Caco-2 (cell line): Measurements from ENCODE around the gene ATP2A1. TPM values are rescaled to one million over a fixed set of nuclear protein-coding genes. Genes with fewer than 3 reads are reported as not detected.
A peak's percentile ranks its signal among the peaks of the same experiment; 100 is the strongest.

Experiments used
- BruUV-seq: library from RNA; stranded (reverse); fragments of 400-500 nt; replicated peaks from 2 replicates; lab custom pipeline; 2021; lab: Mats Ljungman, UMichigan
- CTCF ChIA-PET: fragments of 300-600 bp; sonication (Branson Sonifier 250); formaldehyde crosslinking; loops from one replicate; lab custom pipeline; 2022; ENCODE audit warnings: antibody characterized with exemption; lab: Charles Lee
- POLR2A ChIA-PET: fragments of 300-600 bp; sonication (Branson Sonifier 250); formaldehyde crosslinking; loops from one replicate; lab custom pipeline; 2022; ENCODE audit warnings: antibody characterized with exemption; lab: Charles Lee
- DNase-seq, 2 experiments: peaks; one replicate each; pipeline versions ENCODE4 v3.0.0 to v3.0.0-alpha.2; 2020 to 2022
- H3K27me3 ChIP-seq: replicated peaks from 2 replicates; pipeline ENCODE4 v1.6.0; 2011; ENCODE audit warnings: low read length; ENCODE audit not compliant: control insufficient read depth, insufficient read depth
- H3K36me3 ChIP-seq: 2 replicates; pipeline ENCODE4 v1.5.1; 2011; ENCODE audit warnings: low read length; ENCODE audit not compliant: control insufficient read depth, insufficient read depth
- H3K4me1 ChIP-seq: fragments of 250-450 bp; sonication (Bioruptor Pico); 2 replicates; pipeline ENCODE4 v1.5.1; 2020; ENCODE audit warnings: mild to moderate bottlenecking
- H3K4me3 ChIP-seq: 2 replicates; pipeline ENCODE4 v1.5.1; 2011; ENCODE audit warnings: low read depth, mild to moderate bottlenecking, control low read depth, low read length
- H3K9me3 ChIP-seq: fragments of 250-450 bp; sonication (Bioruptor Pico); 2 replicates; pipeline ENCODE4 v1.5.1; 2020; ENCODE audit warnings: mild to moderate bottlenecking, moderate library complexity
- H3K27ac Mint-ChIP-seq: one replicate; pipeline ENCODE4 v1.8.0; 2022; ENCODE audit warnings: mixed read lengths; ENCODE audit not compliant: unreplicated experiment
- H3K27me3 Mint-ChIP-seq: one replicate; pipeline ENCODE4 v1.8.0; 2022; ENCODE audit warnings: mixed read lengths; ENCODE audit not compliant: insufficient read depth, unreplicated experiment
- H3K36me3 Mint-ChIP-seq: one replicate; pipeline ENCODE4 v1.8.0; 2022; ENCODE audit warnings: mild to moderate bottlenecking, mixed read lengths; ENCODE audit not compliant: insufficient read depth, unreplicated experiment
- H3K4me1 Mint-ChIP-seq: one replicate; pipeline ENCODE4 v1.8.0; 2022; ENCODE audit warnings: low read depth, mixed read lengths; ENCODE audit not compliant: unreplicated experiment
- H3K4me3 Mint-ChIP-seq: one replicate; pipeline ENCODE4 v1.8.0; 2022; ENCODE audit warnings: mild to moderate bottlenecking, moderate library complexity, mixed read lengths; ENCODE audit not compliant: unreplicated experiment
- H3K9me3 Mint-ChIP-seq: one replicate; pipeline ENCODE4 v1.8.0; 2022; ENCODE audit warnings: mixed read lengths; ENCODE audit not compliant: unreplicated experiment
- intact Hi-C: fragments of 100-400 bp; cut with micrococcal nuclease; formaldehyde crosslinking; loops from one replicate; pipeline ENCODE4 v1.10.0; 2022; ENCODE audit not compliant: unreplicated experiment
- total RNA-seq: library from RNA; stranded (reverse); gene quantifications from 2 replicates; pipeline ENCODE4 v1.2.3, GENCODE V29; 2022
- TF ChIP-seq, protein P1 (sequence below), 2 experiments: fragments of 200-600 bp in 1 of 2; IDR thresholded peaks; 1 replicate in 1 of 2; 2 replicates in 1 of 2; pipeline versions ENCODE4 v1.5.1 to v1.8.0; 2011 to 2022; ENCODE audit warnings: antibody characterized with exemption in 1 of 2, control low read depth in 1 of 2, inconsistent platforms in 1 of 2, low read depth in 1 of 2, low read length in 1 of 2, mild to moderate bottlenecking in 1 of 2, moderate library complexity in 1 of 2; ENCODE audit not compliant: insufficient read depth in 1 of 2, severe bottlenecking in 1 of 2, unreplicated experiment in 1 of 2

Gene ATP2A1
- total RNA-seq, 1 experiment from 2014 or later: 2.3 TPM

DNA sequence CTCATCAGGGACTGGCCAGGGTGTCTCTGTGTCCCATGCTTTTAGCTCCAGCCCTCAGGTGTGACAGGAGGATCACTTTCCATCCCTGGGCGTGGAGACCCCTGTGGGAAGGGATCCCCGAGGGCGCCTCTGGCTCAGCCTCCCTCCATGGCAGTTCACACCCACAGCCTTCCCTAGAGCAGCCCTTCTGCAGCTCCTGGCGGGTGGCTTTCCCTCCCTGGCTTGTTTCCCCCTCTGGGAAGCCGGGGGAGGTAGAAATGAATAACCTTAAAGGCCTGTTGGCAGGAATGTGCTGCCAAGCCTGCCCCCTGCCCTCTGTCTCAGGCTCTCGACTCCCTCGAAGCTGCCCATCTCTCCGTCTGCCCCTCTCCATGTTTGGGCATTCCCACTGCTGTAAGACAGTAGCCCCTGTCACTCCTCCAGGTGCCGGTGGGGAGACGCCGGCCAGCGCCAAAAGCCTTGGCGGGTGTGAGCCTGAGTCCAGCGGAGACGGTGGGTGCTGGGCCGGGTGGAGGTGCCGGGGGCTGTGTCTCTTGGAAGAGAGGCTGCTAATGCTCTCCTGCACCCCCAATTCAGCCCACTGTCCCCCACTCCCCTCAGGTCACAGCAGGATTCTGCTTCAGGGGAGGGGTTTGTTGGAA is 2.1 kb upstream of the ATP2A1 start:
- Histone ChIP-seq H3K36me3 (peaks cover 2% of the 10 kb centered on the region; the same call in 1 of the 2 replicates), H3K27me3 (no peaks in the 10 kb centered on the region), H3K4me3 (no peak overlapping the region), H3K4me1 (peaks cover 5% of the 10 kb centered on the region; the same call in 1 of the 2 replicates), H3K9me3 (no peaks in the 10 kb centered on the region)
- Mint-ChIP-seq H3K4me3 (no peak overlapping the region), H3K4me1 (no peaks in the 10 kb centered on the region), H3K36me3 (peaks cover 53% of the 10 kb centered on the region), H3K27ac (no peak overlapping the region), H3K9me3 (no peaks in the 10 kb centered on the region), H3K27me3 (no peaks in the 10 kb centered on the region)
- no peak for DNase-seq
- ChIA-PET CTCF (no interaction called here), POLR2A (no interaction called here)
- intact Hi-C loops: no loop called here
- no TSS peak for BruUV-seq
- TF ChIP-seq, protein P1, sequence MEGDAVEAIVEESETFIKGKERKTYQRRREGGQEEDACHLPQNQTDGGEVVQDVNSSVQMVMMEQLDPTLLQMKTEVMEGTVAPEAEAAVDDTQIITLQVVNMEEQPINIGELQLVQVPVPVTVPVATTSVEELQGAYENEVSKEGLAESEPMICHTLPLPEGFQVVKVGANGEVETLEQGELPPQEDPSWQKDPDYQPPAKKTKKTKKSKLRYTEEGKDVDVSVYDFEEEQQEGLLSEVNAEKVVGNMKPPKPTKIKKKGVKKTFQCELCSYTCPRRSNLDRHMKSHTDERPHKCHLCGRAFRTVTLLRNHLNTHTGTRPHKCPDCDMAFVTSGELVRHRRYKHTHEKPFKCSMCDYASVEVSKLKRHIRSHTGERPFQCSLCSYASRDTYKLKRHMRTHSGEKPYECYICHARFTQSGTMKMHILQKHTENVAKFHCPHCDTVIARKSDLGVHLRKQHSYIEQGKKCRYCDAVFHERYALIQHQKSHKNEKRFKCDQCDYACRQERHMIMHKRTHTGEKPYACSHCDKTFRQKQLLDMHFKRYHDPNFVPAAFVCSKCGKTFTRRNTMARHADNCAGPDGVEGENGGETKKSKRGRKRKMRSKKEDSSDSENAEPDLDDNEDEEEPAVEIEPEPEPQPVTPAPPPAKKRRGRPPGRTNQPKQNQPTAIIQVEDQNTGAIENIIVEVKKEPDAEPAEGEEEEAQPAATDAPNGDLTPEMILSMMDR (IDR thresholded peaks at IDR 0.05; ENCODE audit: insufficient read depth in 1 of 2, low read depth in 1 of 2, low read length in 1 of 2, severe bottlenecking in 1 of 2, unreplicated experiment in 1 of 2): no peak

DNA sequence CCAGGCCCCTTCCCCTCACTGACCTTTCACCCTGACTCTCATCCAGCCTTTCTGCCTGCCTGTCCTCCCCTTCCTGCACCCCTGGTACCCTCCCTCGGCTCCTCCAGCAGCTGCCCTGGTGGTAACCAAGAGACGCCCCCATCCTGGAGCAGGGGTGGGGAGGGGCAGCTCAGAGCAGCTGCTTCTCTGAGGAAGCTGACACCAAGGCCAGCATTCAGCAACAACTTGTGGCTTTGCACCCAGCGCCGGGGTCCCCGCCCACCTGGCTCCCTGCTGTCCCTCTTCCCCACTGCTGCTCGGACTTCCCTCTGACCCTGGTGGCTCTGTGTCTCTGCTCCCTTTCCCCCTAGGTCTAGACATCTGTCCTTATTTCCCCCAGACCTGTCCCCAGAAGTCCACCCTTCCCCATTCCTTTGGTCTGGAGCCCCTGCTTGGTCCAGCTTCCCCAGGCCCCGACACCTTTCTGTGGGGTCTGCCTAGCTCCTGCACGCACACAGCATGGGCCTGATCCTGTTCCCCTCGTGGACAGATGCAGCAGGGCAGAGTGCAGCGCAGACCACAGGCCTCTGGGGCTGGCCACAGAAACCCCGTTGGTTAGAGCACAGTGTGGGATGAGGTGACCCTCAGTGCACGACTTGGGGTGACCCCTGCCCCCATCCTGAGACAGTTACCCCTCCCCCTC is 1.2 kb upstream of the ATP2A1 start:
- intact Hi-C loops: no loop called here
- Mint-ChIP-seq H3K4me3 (no peak overlapping the region), H3K36me3 (peaks cover 52% of the 10 kb centered on the region), H3K27ac (no peak overlapping the region), H3K4me1 (no peaks in the 10 kb centered on the region), H3K27me3 (no peaks in the 10 kb centered on the region), H3K9me3 (no peaks in the 10 kb centered on the region)
- POLR2A ChIA-PET: no interaction called here
- Histone ChIP-seq H3K36me3 (peaks cover 2% of the 10 kb centered on the region; the same call in 1 of the 2 replicates), H3K4me1 (peaks cover 5% of the 10 kb centered on the region; the same call in 1 of the 2 replicates), H3K9me3 (no peaks in the 10 kb centered on the region), H3K27me3 (no peaks in the 10 kb centered on the region), H3K4me3 (no peak overlapping the region)
- BruUV-seq: no TSS peak
- CTCF ChIA-PET: no interaction called here
- TF ChIP-seq, protein P1 (IDR thresholded peaks at IDR 0.05; ENCODE audit: insufficient read depth in 1 of 2, low read depth in 1 of 2, low read length in 1 of 2, severe bottlenecking in 1 of 2, unreplicated experiment in 1 of 2): no peak
- no peak for DNase-seq

DNA sequence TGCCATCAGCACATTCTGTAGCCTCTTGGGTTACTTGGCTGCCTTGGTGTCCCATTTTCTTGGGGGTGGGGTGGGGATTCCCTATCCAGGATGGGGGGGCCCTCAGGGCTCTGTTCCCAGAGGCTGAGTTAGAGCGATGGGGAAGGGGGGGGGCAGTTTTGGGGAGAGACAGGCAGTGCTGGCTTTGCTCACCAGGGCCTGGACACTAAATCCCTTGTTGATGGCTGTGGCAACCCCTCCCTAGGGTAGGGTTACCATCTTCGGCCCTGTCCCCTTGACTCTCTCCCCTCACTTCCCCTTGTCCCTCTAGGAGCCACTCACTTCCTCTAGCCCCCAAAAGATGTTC is 660 bp upstream of the ATP2A1 start:
- ChIA-PET CTCF (no interaction called here), POLR2A (no interaction called here)
- no peaks in the 10 kb centered on the region for H3K27me3 Mint-ChIP-seq
- peak overlapping the region; percentile 89 for H3K4me3 Mint-ChIP-seq
- no peaks in the 10 kb centered on the region for H3K27me3 ChIP-seq
- no peak overlapping the region for H3K4me3 ChIP-seq
- peaks cover 5% of the 10 kb centered on the region; the same call in 1 of the 2 replicates for H3K4me1 ChIP-seq
- no peaks in the 10 kb centered on the region for H3K9me3 ChIP-seq
- no peaks in the 10 kb centered on the region for H3K9me3 Mint-ChIP-seq
- TF ChIP-seq, protein P1 (IDR thresholded peaks at IDR 0.05; ENCODE audit: insufficient read depth in 1 of 2, low read depth in 1 of 2, low read length in 1 of 2, severe bottlenecking in 1 of 2, unreplicated experiment in 1 of 2): no peak
- DNase-seq: no peak
- peak overlapping the region; percentile 63 for H3K27ac Mint-ChIP-seq
- intact Hi-C loops: no loop called here
- BruUV-seq: no TSS peak
- no peaks in the 10 kb centered on the region for H3K4me1 Mint-ChIP-seq
- H3K36me3 ChIP-seq: peaks cover 2% of the 10 kb centered on the region; the same call in 1 of the 2 replicates
- peaks cover 47% of the 10 kb centered on the region for H3K36me3 Mint-ChIP-seq
